Nephron progenitor cell (in vitro differentiated cells): ENCODE results near the gene AMH.

ENCODE experiments used
- DNase-seq: peaks from one replicate; pipeline ENCODE4 v3.0.0; 2021
- H3K27ac Mint-ChIP-seq: 2 replicates; pipeline ENCODE4 v1.8.0; 2021; ENCODE audit warnings: mild to moderate bottlenecking, moderate library complexity, mixed read lengths
- H3K27me3 Mint-ChIP-seq: 2 replicates; pipeline ENCODE4 v1.8.0; 2021; ENCODE audit warnings: mild to moderate bottlenecking, low read depth, mixed read lengths; ENCODE audit not compliant: poor library complexity
- H3K36me3 Mint-ChIP-seq: 2 replicates; pipeline ENCODE4 v1.8.0; 2021; ENCODE audit warnings: low read depth, mixed read lengths
- H3K4me1 Mint-ChIP-seq: 2 replicates; pipeline ENCODE4 v1.8.0; 2021; ENCODE audit warnings: mixed read lengths
- H3K4me3 Mint-ChIP-seq: 2 replicates; pipeline ENCODE4 v1.8.0; 2021; ENCODE audit warnings: mild to moderate bottlenecking, moderate library complexity, mixed read lengths
- H3K9me3 Mint-ChIP-seq: 2 replicates; pipeline ENCODE4 v1.8.0; 2021; ENCODE audit warnings: mild to moderate bottlenecking, moderate library complexity, mixed read lengths
- CTCF ChIP-seq: fragments of 200-600 bp; sonication (generic); IDR thresholded peaks from 2 replicates; pipeline ENCODE4 v1.5.0; 2021; ENCODE audit warnings: antibody characterized with exemption

AMH gene

GRCh38 chr19:2216361-2217225, 32.5 kb upstream of the AMH start:
- Mint-ChIP-seq H3K9me3 (no peaks in the 10 kb centered on the region), H3K4me3 (no peak overlapping the region), H3K36me3 (peaks cover 44% of the 10 kb centered on the region), H3K27ac (peak overlapping the region; percentile 17), H3K4me1 (peaks cover 31% of the 10 kb centered on the region), H3K27me3 (peaks cover 3% of the 10 kb centered on the region)
- TF ChIP-seq CTCF: no peak
- no peak for DNase-seq

GRCh38 chr19:2217591-2217990, 31.5 kb upstream of the AMH start:
- Mint-ChIP-seq H3K27ac (no peak overlapping the region), H3K9me3 (no peaks in the 10 kb centered on the region), H3K4me1 (peaks cover 26% of the 10 kb centered on the region), H3K27me3 (peaks cover 3% of the 10 kb centered on the region), H3K4me3 (no peak overlapping the region), H3K36me3 (peaks cover 34% of the 10 kb centered on the region)
- no peak for DNase-seq
- TF ChIP-seq CTCF: no peak

GRCh38 chr19:2219726-2220125, 29.4 kb upstream of the AMH start:
- H3K4me3 Mint-ChIP-seq: no peak overlapping the region
- TF ChIP-seq CTCF: no peak
- no peak for DNase-seq
- H3K27ac Mint-ChIP-seq: no peak overlapping the region
- H3K9me3 Mint-ChIP-seq: no peaks in the 10 kb centered on the region
- H3K27me3 Mint-ChIP-seq: peaks cover 3% of the 10 kb centered on the region
- peaks cover 16% of the 10 kb centered on the region for H3K4me1 Mint-ChIP-seq
- peaks cover 40% of the 10 kb centered on the region for H3K36me3 Mint-ChIP-seq

- no peak overlapping the region for H3K4me3 Mint-ChIP-seq
- H3K4me1 Mint-ChIP-seq: peaks cover 4% of the 10 kb centered on the region
- H3K27me3 Mint-ChIP-seq: peaks cover 3% of the 10 kb centered on the region
- DNase-seq: no peak
- no peaks in the 10 kb centered on the region for H3K9me3 Mint-ChIP-seq
- peaks cover 34% of the 10 kb centered on the region for H3K36me3 Mint-ChIP-seq
- TF ChIP-seq CTCF: no peak
- H3K27ac Mint-ChIP-seq: no peak overlapping the region
These were observed 27.8 kb upstream of the AMH start for GRCh38 chr19:2221250-2221831.

GRCh38 chr19:2221918-2222317, 27.2 kb upstream of the AMH start:
- no peak for TF ChIP-seq CTCF
- Mint-ChIP-seq H3K27ac (no peak overlapping the region), H3K36me3 (peaks cover 33% of the 10 kb centered on the region), H3K4me1 (peaks cover 4% of the 10 kb centered on the region), H3K9me3 (no peaks in the 10 kb centered on the region), H3K4me3 (no peak overlapping the region), H3K27me3 (peaks cover 3% of the 10 kb centered on the region)
- DNase-seq: no peak
